Activated CD4-positive, alpha-beta T cell treated with anti-CD3 and anti-CD28 coated beads for 36 hours (primary cell): ENCODE data around the gene CCDC91. TPM values are rescaled to one million over a fixed set of nuclear protein-coding genes. Genes with fewer than 3 reads are reported as not detected.
"Not testable (repeated sequence)": the region's sequence is repeated elsewhere in the genome, so short reads cannot be mapped to it uniquely, and the experiment has no call there.

Source experiments
- ATAC-seq: fragments of 200-7000 bp; cut with Tn5 transposase; one replicate; pipeline ENCODE4 v1.10.0; 2021; ENCODE audit warnings: mild to moderate bottlenecking, moderate library complexity
- CTCF ChIA-PET: fragments of 350-600 bp; sonication (Branson Sonifier 250); formaldehyde crosslinking; loops from one replicate; lab custom pipeline; 2021; ENCODE audit warnings: antibody characterized with exemption; lab: Charles Lee
- POLR2A ChIA-PET: fragments of 350-600 bp; sonication (Branson Sonifier 250); formaldehyde crosslinking; loops from one replicate; lab custom pipeline; 2021; ENCODE audit warnings: antibody characterized with exemption, inconsistent platforms; lab: Charles Lee
- DNase-seq: peaks from one replicate; pipeline ENCODE4 v3.0.0-alpha.2; 2020
- H3K27ac Mint-ChIP-seq: one replicate; pipeline ENCODE4 v1.8.0; 2021; ENCODE audit warnings: mixed read lengths
- H3K27me3 Mint-ChIP-seq: one replicate; pipeline ENCODE4 v1.8.0; 2021; ENCODE audit warnings: mixed read lengths
- H3K36me3 Mint-ChIP-seq: one replicate; pipeline ENCODE4 v1.8.0; 2021; ENCODE audit warnings: low read depth, mixed read lengths
- H3K4me1 Mint-ChIP-seq: one replicate; pipeline ENCODE4 v1.8.0; 2021; ENCODE audit warnings: mixed read lengths
- H3K4me3 Mint-ChIP-seq: one replicate; pipeline ENCODE4 v1.8.0; 2021; ENCODE audit warnings: mild to moderate bottlenecking, moderate library complexity, mixed read lengths
- H3K9me3 Mint-ChIP-seq: one replicate; pipeline ENCODE4 v1.8.0; 2021; ENCODE audit warnings: low read depth, mixed read lengths
- intact Hi-C, 2 experiments: fragments of 100-400 bp; cut with DNase I in 1 of 2; cut with micrococcal nuclease in 1 of 2; formaldehyde crosslinking; loops; one replicate each; pipeline versions ENCODE4 v1.14.2 to v1.15.1; 2022 to 2024; cut with DNase I, micrococcal nuclease
- total RNA-seq, 2 experiments: library from RNA; stranded (reverse); gene quantifications; one replicate each; pipeline ENCODE4 v1.2.3, GENCODE V29; 2021

Gene CCDC91
- total RNA-seq, 2 experiments from 2014 or later, result 13.9 to 16.0 TPM

GRCh38 chr12:28186500-28186899 is 3.8 kb upstream of the CCDC91 start:
- Mint-ChIP-seq H3K27ac (no peak overlapping the region), H3K9me3 (peaks cover 5% of the 10 kb centered on the region), H3K27me3 (no peaks in the 10 kb centered on the region), H3K4me3 (no peak overlapping the region), H3K4me1 (peaks cover 40% of the 10 kb centered on the region), H3K36me3 (peaks cover 14% of the 10 kb centered on the region)
- ATAC-seq (no peak), DNase-seq (no peak)
- ChIA-PET POLR2A (no interaction called here), CTCF (no interaction called here)
- intact Hi-C loops, result loop anchor here in 1 of 2 experiments (10.0 kb wide), 1 partner anchor 212 kb away; the partner anchor contains the start of gene PTHLH

GRCh38 chr12:28189784-28190320 is 404 bp upstream of the CCDC91 start:
- ATAC-seq (no peak), DNase-seq (peak; percentile 22)
- ChIA-PET CTCF (interaction anchor here (1.0 kb wide), 1 partner anchor 77 kb away, joined by 3 read pairs; no protein-coding TSS in a partner anchor), POLR2A (interaction anchor here (0.7 kb wide), 1 partner anchor 63 kb away, joined by 3 read pairs; no protein-coding TSS in a partner anchor)
- Mint-ChIP-seq H3K27ac (peak overlapping the region; percentile 99), H3K9me3 (peaks cover 10% of the 10 kb centered on the region), H3K27me3 (no peaks in the 10 kb centered on the region), H3K4me1 (peaks cover 60% of the 10 kb centered on the region), H3K36me3 (peaks cover 21% of the 10 kb centered on the region), H3K4me3 (peak overlapping the region; percentile 89)
- intact Hi-C loops, result loop anchor here (1.0 to 10.0 kb wide), 11 partner anchors 33 to 1192 kb away; partner anchors contain the start of genes ERGIC2 (in 1 of the 2), KLHL42 (in 1 of the 2), MANSC4 (in 1 of the 2) and MRPS35 (in 1 of the 2)

GRCh38 chr12:28191051-28192048 is 1.1 kb downstream of the CCDC91 start:
- DNase-seq (peak; percentile 58), ATAC-seq (peak; percentile 50)
- Mint-ChIP-seq H3K9me3 (peaks cover 8% of the 10 kb centered on the region), H3K4me3 (peak overlapping the region; percentile 89), H3K27ac (peak overlapping the region; percentile 99), H3K36me3 (peaks cover 28% of the 10 kb centered on the region), H3K4me1 (peaks cover 66% of the 10 kb centered on the region), H3K27me3 (no peaks in the 10 kb centered on the region)
- intact Hi-C loops, result loop anchor here (2.0 to 10.0 kb wide), 6 partner anchors 31 to 1191 kb away; partner anchors contain the start of genes ERGIC2 (in 1 of the 2), KLHL42 (in 1 of the 2), MANSC4 (in 1 of the 2) and STK38L (in 1 of the 2)
- ChIA-PET CTCF (interaction anchor here (0.6 to 2.2 kb wide), 5 partner anchors 11 to 370 kb away, joined by 3 to 9 read pairs (median 4); no protein-coding TSS in a partner anchor), POLR2A (interaction anchor here (0.5 to 1.3 kb wide), 2 partner anchors 62 to 255 kb away, joined by 3 to 4 read pairs; no protein-coding TSS in a partner anchor)

GRCh38 chr12:28192125-28192524 is 1.9 kb downstream of the CCDC91 start:
- H3K27ac Mint-ChIP-seq, result peak overlapping the region; percentile 99

GRCh38 chr12:28194621-28195020 is 4.4 kb downstream of the CCDC91 start:
- H3K9me3 Mint-ChIP-seq, H3K4me3 Mint-ChIP-seq, ATAC-seq, H3K27ac Mint-ChIP-seq, H3K27me3 Mint-ChIP-seq, DNase-seq: not testable (repeated sequence)
- ChIA-PET CTCF (interaction anchor here (1.5 kb wide), 1 partner anchor 11 kb away, joined by 5 read pairs; no protein-coding TSS in a partner anchor), POLR2A (interaction anchor here (0.6 kb wide), 3 partner anchors 28 to 272 kb away, joined by 3 to 4 read pairs (median 3); no protein-coding TSS in a partner anchor)
- peaks cover 47% of the 10 kb centered on the region for H3K4me1 Mint-ChIP-seq
- intact Hi-C loops, result loop anchor here (5.0 to 10.0 kb wide), 4 partner anchors 303 to 1188 kb away; partner anchors contain the start of genes ERGIC2 (in 1 of the 2), KLHL42 (in 1 of the 2), MANSC4 (in 1 of the 2) and STK38L (in 1 of the 2)
- peaks cover 26% of the 10 kb centered on the region for H3K36me3 Mint-ChIP-seq

More at GRCh38 chr12:28192125-28192524, 1.9 kb downstream of the CCDC91 start:
- POLR2A ChIA-PET, result interaction anchor here (1.3 kb wide), 1 partner anchor 61 kb away, joined by 4 read pairs; no protein-coding TSS in a partner anchor
- ATAC-seq (no peak), DNase-seq (no peak)
- CTCF ChIA-PET, result interaction anchor here (1.4 to 2.2 kb wide), 2 partner anchors 11 to 30 kb away, joined by 4 to 8 read pairs; no protein-coding TSS in a partner anchor
- H3K36me3 Mint-ChIP-seq, result peaks cover 28% of the 10 kb centered on the region
- H3K9me3 Mint-ChIP-seq, result peaks cover 8% of the 10 kb centered on the region
- no peaks in the 10 kb centered on the region for H3K27me3 Mint-ChIP-seq
- H3K4me1 Mint-ChIP-seq, result peaks cover 65% of the 10 kb centered on the region
- peak overlapping the region; percentile 89 for H3K4me3 Mint-ChIP-seq
- intact Hi-C loops, result loop anchor here (5.0 to 10.0 kb wide), 4 partner anchors 305 to 1190 kb away; partner anchors contain the start of genes ERGIC2 (in 1 of the 2), KLHL42 (in 1 of the 2), MANSC4 (in 1 of the 2) and STK38L (in 1 of the 2)

- H3K4me3 Mint-ChIP-seq, POLR2A ChIA-PET, H3K27ac Mint-ChIP-seq, DNase-seq, ATAC-seq, intact Hi-C loops, H3K9me3 Mint-ChIP-seq, H3K27me3 Mint-ChIP-seq, CTCF ChIA-PET: not testable (repeated sequence)
- peaks cover 14% of the 10 kb centered on the region for H3K36me3 Mint-ChIP-seq
- H3K4me1 Mint-ChIP-seq, result peaks cover 15% of the 10 kb centered on the region
These were observed 10.9 kb downstream of the CCDC91 start for GRCh38 chr12:28201136-28201535.

GRCh38 chr12:28202374-28203130 is 12.3 kb downstream of the CCDC91 start:
- POLR2A ChIA-PET, result interaction anchor here (0.6 kb wide), 1 partner anchor 15 kb away, joined by 4 read pairs; no protein-coding TSS in a partner anchor
- DNase-seq, result no peak
- intact Hi-C loops, result no loop called here
- Mint-ChIP-seq H3K27me3 (no peaks in the 10 kb centered on the region), H3K9me3 (peaks cover 4% of the 10 kb centered on the region), H3K4me3 (no peak overlapping the region), H3K36me3 (peaks cover 14% of the 10 kb centered on the region), H3K4me1 (peaks cover 19% of the 10 kb centered on the region), H3K27ac (no peak overlapping the region)
- CTCF ChIA-PET, result interaction anchor here (1.4 to 1.6 kb wide), 2 partner anchors 11 to 13 kb away, joined by 4 read pairs; no protein-coding TSS in a partner anchor
- ATAC-seq, result no peak

- no peak for ATAC-seq
These were observed 19.5 kb downstream of the CCDC91 start for GRCh38 chr12:28209782-28210181.

GRCh38 chr12:28212182-28212581 is 21.9 kb downstream of the CCDC91 start:
- ChIA-PET POLR2A (no interaction called here), CTCF (interaction anchor here (1.0 kb wide), 1 partner anchor 22 kb away, joined by 3 read pairs; no protein-coding TSS in a partner anchor)
- Mint-ChIP-seq H3K4me3 (no peak overlapping the region), H3K27me3 (no peaks in the 10 kb centered on the region), H3K36me3 (peaks cover 30% of the 10 kb centered on the region), H3K4me1 (peaks cover 10% of the 10 kb centered on the region), H3K9me3 (peaks cover 11% of the 10 kb centered on the region), H3K27ac (no peak overlapping the region)
- DNase-seq (no peak), ATAC-seq (no peak)
- intact Hi-C loops, result no loop called here

More at GRCh38 chr12:28209782-28210181, 19.5 kb downstream of the CCDC91 start:
- H3K36me3 Mint-ChIP-seq, result peaks cover 34% of the 10 kb centered on the region
- no peak overlapping the region for H3K4me3 Mint-ChIP-seq
- H3K27me3 Mint-ChIP-seq, result no peaks in the 10 kb centered on the region
- CTCF ChIA-PET, result interaction anchor here (0.8 kb wide), 1 partner anchor 17 kb away, joined by 4 read pairs; no protein-coding TSS in a partner anchor
- H3K9me3 Mint-ChIP-seq, result peaks cover 11% of the 10 kb centered on the region
- H3K27ac Mint-ChIP-seq, result no peak overlapping the region
- intact Hi-C loops, result no loop called here
- H3K4me1 Mint-ChIP-seq, result peaks cover 14% of the 10 kb centered on the region
- POLR2A ChIA-PET, result no interaction called here
- no peak for DNase-seq

GRCh38 chr12:28215021-28215420 is 24.8 kb downstream of the CCDC91 start:
- POLR2A ChIA-PET, result no interaction called here
- Mint-ChIP-seq H3K9me3 (peaks cover 11% of the 10 kb centered on the region), H3K4me3 (no peak overlapping the region), H3K36me3 (peaks cover 23% of the 10 kb centered on the region), H3K4me1 (peaks cover 17% of the 10 kb centered on the region), H3K27me3 (no peaks in the 10 kb centered on the region), H3K27ac (no peak overlapping the region)
- no peak for ATAC-seq
- intact Hi-C loops, result no loop called here
- CTCF ChIA-PET, result interaction anchor here (0.7 to 1.2 kb wide), 2 partner anchors 16 to 33 kb away, joined by 3 read pairs; no protein-coding TSS in a partner anchor
- no peak for DNase-seq
